RWPE1 (cell line): Measurements from ENCODE around the gene SNAPC4.
A peak's percentile ranks its signal among the peaks of the same experiment; 100 is the strongest.

Experiments used
- CTCF ChIA-PET: fragments of 350-600 bp; sonication (Branson Sonifier 250); formaldehyde crosslinking; extraction: SDS; loops from one replicate; lab custom pipeline; 2021; lab: Yijun Ruan, JAX
- POLR2A ChIA-PET: fragments of 400-600 bp; formaldehyde crosslinking; extraction: SDS; loops from one replicate; lab custom pipeline; 2020; ENCODE audit warnings: antibody characterized with exemption; ENCODE audit not compliant: low non-redundant PET; lab: Yijun Ruan, JAX
- DNase-seq: peaks from one replicate; pipeline ENCODE4 v3.0.0; 2012; ENCODE audit warnings: low spot score
- H3K27ac ChIP-seq: fragments of 450-650 bp; 2 replicates; pipeline ENCODE4 v1.5.1; 2017
- TF ChIP-seq, protein P1 (sequence below): fragments of 450-650 bp; conservative IDR thresholded peaks from 2 replicates; pipeline ENCODE4 v1.5.1; 2017; ENCODE audit warnings: low read depth, mild to moderate bottlenecking

SNAPC4 gene

GRCh38 chr9:136362450-136362784, 37.6 kb downstream of the SNAPC4 start:
- POLR2A ChIA-PET, result interaction anchor here (0.5 to 1.3 kb wide), 4 partner anchors 12 to 34 kb away, joined by 3 to 12 read pairs (median 4); no protein-coding TSS in a partner anchor
- CTCF ChIA-PET, result interaction anchor here (0.6 to 3.7 kb wide), 7 partner anchors 8 to 178 kb away, joined by 3 to 23 read pairs (median 11); partner anchors contain the start of gene SNAPC4
- DNase-seq, result no peak
- TF ChIP-seq, protein P1, sequence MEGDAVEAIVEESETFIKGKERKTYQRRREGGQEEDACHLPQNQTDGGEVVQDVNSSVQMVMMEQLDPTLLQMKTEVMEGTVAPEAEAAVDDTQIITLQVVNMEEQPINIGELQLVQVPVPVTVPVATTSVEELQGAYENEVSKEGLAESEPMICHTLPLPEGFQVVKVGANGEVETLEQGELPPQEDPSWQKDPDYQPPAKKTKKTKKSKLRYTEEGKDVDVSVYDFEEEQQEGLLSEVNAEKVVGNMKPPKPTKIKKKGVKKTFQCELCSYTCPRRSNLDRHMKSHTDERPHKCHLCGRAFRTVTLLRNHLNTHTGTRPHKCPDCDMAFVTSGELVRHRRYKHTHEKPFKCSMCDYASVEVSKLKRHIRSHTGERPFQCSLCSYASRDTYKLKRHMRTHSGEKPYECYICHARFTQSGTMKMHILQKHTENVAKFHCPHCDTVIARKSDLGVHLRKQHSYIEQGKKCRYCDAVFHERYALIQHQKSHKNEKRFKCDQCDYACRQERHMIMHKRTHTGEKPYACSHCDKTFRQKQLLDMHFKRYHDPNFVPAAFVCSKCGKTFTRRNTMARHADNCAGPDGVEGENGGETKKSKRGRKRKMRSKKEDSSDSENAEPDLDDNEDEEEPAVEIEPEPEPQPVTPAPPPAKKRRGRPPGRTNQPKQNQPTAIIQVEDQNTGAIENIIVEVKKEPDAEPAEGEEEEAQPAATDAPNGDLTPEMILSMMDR, result no peak
- H3K27ac ChIP-seq, result peak overlapping the region; percentile 88

GRCh38 chr9:136361754-136362449, 38.1 kb downstream of the SNAPC4 start:
- peak overlapping the region; percentile 88 for H3K27ac ChIP-seq
- TF ChIP-seq, protein P1, result no peak
- POLR2A ChIA-PET, result no interaction called here
- DNase-seq, result no peak
- CTCF ChIA-PET, result interaction anchor here (0.6 to 3.7 kb wide), 4 partner anchors 16 to 334 kb away, joined by 4 to 23 read pairs (median 16); partner anchors contain the start of gene SNAPC4

GRCh38 chr9:136361047-136361753, 38.8 kb downstream of the SNAPC4 start:
- CTCF ChIA-PET, result interaction anchor here (0.6 to 3.7 kb wide), 3 partner anchors 21 to 335 kb away, joined by 3 to 17 read pairs (median 4); no protein-coding TSS in a partner anchor
- TF ChIP-seq, protein P1, result no peak
- no peak for DNase-seq
- POLR2A ChIA-PET, result no interaction called here
- H3K27ac ChIP-seq, result peak overlapping the region; percentile 88

GRCh38 chr9:136359774-136360718, 39.9 kb downstream of the SNAPC4 start:
- H3K27ac ChIP-seq, result peak overlapping the region; percentile 88
- POLR2A ChIA-PET, result no interaction called here
- TF ChIP-seq, protein P1, result no peak
- DNase-seq, result no peak
- CTCF ChIA-PET, result interaction anchor here (0.7 kb wide), 1 partner anchor 43 kb away, joined by 6 read pairs; no protein-coding TSS in a partner anchor

DNA sequence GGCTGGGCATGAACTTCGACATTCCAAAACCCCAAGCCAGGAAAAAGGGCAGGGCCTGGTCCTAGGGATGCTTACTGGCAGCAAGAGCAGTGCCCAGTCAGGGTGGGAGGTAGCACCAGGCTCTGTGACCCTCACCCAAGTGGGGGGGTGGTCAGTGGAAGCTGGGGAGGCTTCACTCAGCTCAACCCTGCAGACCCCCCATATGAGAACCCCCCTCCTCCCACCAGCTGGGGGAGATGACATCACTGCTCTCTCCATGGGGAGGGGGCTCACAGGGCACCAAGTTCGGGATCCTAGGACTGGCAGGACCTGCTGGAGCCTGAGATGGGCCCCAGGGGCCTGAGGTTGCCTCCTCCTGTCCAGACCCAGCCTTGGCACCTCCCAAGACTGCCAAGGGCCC, 41.1 kb downstream of the SNAPC4 start:
- peak overlapping the region; percentile 30 for H3K27ac ChIP-seq
- DNase-seq, result no peak
- POLR2A ChIA-PET, result no interaction called here
- TF ChIP-seq, protein P1, result no peak
- CTCF ChIA-PET, result interaction anchor here (0.6 to 1.0 kb wide), 3 partner anchors 13 to 284 kb away, joined by 3 read pairs; no protein-coding TSS in a partner anchor
